HepG2 (cell line): ENCODE results near the gene PDPK1. TPM values are rescaled to one million over a fixed set of nuclear protein-coding genes. Genes with fewer than 3 reads are reported as not detected.
A peak's percentile ranks its signal among the peaks of the same experiment; 100 is the strongest.

Experiments used
- ATAC-seq: fragments of 200-7000 bp; cut with Tn5 transposase; 3 replicates; pipeline ENCODE4 v1.9.1; 2020; ENCODE audit warnings: mild to moderate bottlenecking, moderate library complexity
- BruUV-seq: library from RNA; stranded (reverse); fragments of 400-500 nt; replicated peaks from 2 replicates; lab custom pipeline; 2021; lab: Mats Ljungman, UMichigan
- CTCF ChIA-PET: fragments of 300-600 bp; formaldehyde crosslinking; extraction: SDS; loops from one replicate; lab custom pipeline; 2021; ENCODE audit warnings: low total read pairs, inconsistent platforms, low intra/inter-chr PET ratio; lab: Yijun Ruan, JAX
- POLR2A ChIA-PET: fragments of 350-600 bp; sonication (Branson Sonifier 250); formaldehyde crosslinking; loops from one replicate; lab custom pipeline; 2020; ENCODE audit warnings: antibody characterized with exemption, inconsistent platforms; lab: Yijun Ruan, JAX
- DNase-seq: peaks from one replicate; pipeline ENCODE4 v3.0.0-alpha.2; 2015; ENCODE audit warnings: low spot score
- FAIRE-seq: peaks from 3 replicates; lab custom pipeline; 2011; peaks lifted over from hg19 to GRCh38; lab: Jason Lieb, UNC
- H2AFZ ChIP-seq: one replicate; pipeline ENCODE4 v1.6.1; 2011; ENCODE audit warnings: low read length, inconsistent platforms
- H3K27ac ChIP-seq: fragments of 300-600 bp; 3 replicates; pipeline ENCODE4 v1.8.0; 2011; ENCODE audit warnings: mixed run types, mild to moderate bottlenecking, mixed read lengths, low read length, inconsistent platforms; ENCODE audit not compliant: insufficient read depth; ENCODE audit errors: extremely low read length
- H3K27me3 ChIP-seq, 2 experiments: fragments of 200-600 bp in 1 of 2; 2 replicates in 1 of 2; 3 replicates in 1 of 2; pipeline versions ENCODE4 v1.6.0 to v1.8.0; 2011; ENCODE audit warnings: low read length in 2 of 2, mild to moderate bottlenecking in 2 of 2, moderate library complexity in 2 of 2, inconsistent platforms in 1 of 2; ENCODE audit not compliant: insufficient read depth in 2 of 2, control insufficient read depth in 1 of 2
- H3K36me3 ChIP-seq, 2 experiments: fragments of 200-600 bp in 1 of 2; replicated peaks in 1 of 2; 2 replicates in 1 of 2; 3 replicates in 1 of 2; pipeline versions ENCODE4 v1.5.1 to v1.8.0; 2011; ENCODE audit warnings: low read length in 2 of 2, inconsistent platforms in 1 of 2; ENCODE audit not compliant: insufficient read depth in 2 of 2, control insufficient read depth in 1 of 2
- H3K4me1 ChIP-seq: 2 replicates; pipeline ENCODE4 v1.5.1; 2012; ENCODE audit warnings: low read length, inconsistent platforms; ENCODE audit not compliant: insufficient read depth
- H3K4me2 ChIP-seq: 2 replicates; pipeline ENCODE4 v1.6.0; 2011; ENCODE audit warnings: low read depth, low read length, inconsistent platforms
- H3K4me3 ChIP-seq, 3 experiments: fragments of 200-600 bp in 1 of 3; sonication (generic), shearing (Covaris generic) in 1 of 3; replicated peaks in 1 of 3; 2 replicates each; pipeline ENCODE4 v1.5.1; 2011 to 2016; ENCODE audit warnings: low read length in 3 of 3, inconsistent platforms in 2 of 3, low read depth in 2 of 3, mild to moderate bottlenecking in 2 of 3, control low read depth in 1 of 3, mixed read lengths in 1 of 3; ENCODE audit not compliant: insufficient read depth in 1 of 3
- H3K79me2 ChIP-seq: one replicate; pipeline ENCODE4 v1.6.1; 2011; ENCODE audit warnings: low read length, inconsistent platforms; ENCODE audit not compliant: insufficient read depth
- H3K9ac ChIP-seq: 2 replicates; pipeline ENCODE4 v1.6.0; 2011; ENCODE audit warnings: mild to moderate bottlenecking, low read depth, low read length, inconsistent platforms; ENCODE audit not compliant: insufficient read depth
- H3K9me3 ChIP-seq: 2 replicates; pipeline ENCODE4 v1.5.1; 2012; ENCODE audit warnings: mild to moderate bottlenecking, low read length
- H4K20me1 ChIP-seq: 2 replicates; pipeline ENCODE4 v1.6.0; 2011; ENCODE audit warnings: inconsistent platforms, mild to moderate bottlenecking, low read length, moderate library complexity; ENCODE audit not compliant: insufficient read depth
- ELF1 ChIP-seq: sonication (generic); formaldehyde crosslinking; IDR thresholded peaks from 2 replicates; pipeline ENCODE4 v1.4.0; 2020; ENCODE audit warnings: missing genetic modification reagents
- ELF3 ChIP-seq: IDR thresholded peaks from 2 replicates; pipeline ENCODE4 v1.6.1; 2016; ENCODE audit warnings: missing genetic modification reagents, missing compliant biosample characterization
- ETV5 ChIP-seq: IDR thresholded peaks from 2 replicates; pipeline ENCODE4 v1.6.1; 2018; ENCODE audit warnings: missing biosample characterization, missing genetic modification reagents, inconsistent platforms, borderline replicate concordance
- HNF4A ChIP-seq: sonication (generic); formaldehyde crosslinking; IDR thresholded peaks from 2 replicates; pipeline ENCODE4 v1.4.0; 2020; ENCODE audit warnings: missing genetic modification reagents
- MAFG ChIP-seq: sonication (generic); formaldehyde crosslinking; IDR thresholded peaks from 2 replicates; pipeline ENCODE4 v1.5.1; 2020; ENCODE audit warnings: mild to moderate bottlenecking, missing genetic modification reagents
- MYC ChIP-seq: sonication (generic); formaldehyde crosslinking; IDR thresholded peaks from 2 replicates; pipeline ENCODE4 v1.9.0; 2021; ENCODE audit warnings: missing genetic modification reagents, borderline replicate concordance
- SAP130 ChIP-seq: IDR thresholded peaks from 2 replicates; pipeline ENCODE4 v1.6.1; 2016; ENCODE audit warnings: low read depth
- ZFP82 ChIP-seq: sonication (generic); formaldehyde crosslinking; IDR thresholded peaks from 2 replicates; pipeline ENCODE4 v1.5.1; 2020; ENCODE audit warnings: mild to moderate bottlenecking, missing genetic modification reagents, borderline replicate concordance
- ZNF788 ChIP-seq: sonication (generic); formaldehyde crosslinking; IDR thresholded peaks from 2 replicates; pipeline ENCODE4 v1.5.0; 2020; ENCODE audit warnings: mild to moderate bottlenecking, missing genetic modification reagents, borderline replicate concordance
- WGBS: methylation state at CpG from one replicate; pipeline ENCODE4 v1.1.6; 2017; ENCODE audit warnings: low lambda C conversion rate; 5-methylcytosine and 5-hydroxymethylcytosine counted together
- in situ Hi-C: cut with HindIII; loops from 2 replicates; pipeline ENCODE4 v1.10.0; 2017; ENCODE audit warnings: low pct_unique_long_range_greater_than_20kb; ENCODE audit not compliant: extremely low pct_ligation_motif_present
- intact Hi-C: fragments of 100-400 bp; cut with micrococcal nuclease; formaldehyde crosslinking; loops from one replicate; pipeline ENCODE4 v1.10.0; 2022; ENCODE audit not compliant: unreplicated experiment
- polyA plus RNA-seq, 8 experiments: library from polyadenylated mRNA; depleted of rRNA in 3 of 8; stranded (reverse) in 7 of 8; unstranded in 1 of 8; fragments of >200 nt; fragmentation: Illumina TruSeq in 4 of 8; extraction: Trizol in 4 of 8; gene quantifications; 2 replicates each; pipeline versions ENCODE4 v1.2.1 to v1.2.3, GENCODE V29; 2011 to 2016; ENCODE audit warnings: low read depth in 4 of 8, missing spikeins in 1 of 8, mixed read lengths in 1 of 8; ENCODE audit not compliant: insufficient read depth in 1 of 8
- total RNA-seq, 5 experiments: library from RNA; depleted of rRNA; stranded (reverse); fragments of >200 nt; fragmentation: Illumina TruSeq; extraction: Trizol; gene quantifications; 2 replicates each; pipeline ENCODE4 v1.2.3, GENCODE V29; 2016; ENCODE audit warnings: low read depth in 1 of 5
- TF ChIP-seq, protein P1 (sequence below): sonication (generic); formaldehyde crosslinking; IDR thresholded peaks from 2 replicates; pipeline ENCODE4 v1.5.1; 2020; ENCODE audit warnings: mild to moderate bottlenecking, missing genetic modification reagents, moderate library complexity
- TF ChIP-seq, protein P2 (sequence below): sonication (generic); formaldehyde crosslinking; IDR thresholded peaks from 2 replicates; pipeline ENCODE4 v1.5.1; 2020; ENCODE audit warnings: mild to moderate bottlenecking, missing genetic modification reagents, borderline replicate concordance
- TF ChIP-seq, protein P3 (sequence below): sonication (generic); formaldehyde crosslinking; IDR thresholded peaks from 2 replicates; pipeline ENCODE4 v1.4.0; 2020; ENCODE audit warnings: low read depth, missing genetic modification reagents

Gene PDPK1
- total and polyA plus RNA-seq, 2 of the 13 experiments (the other 11 are each of a cell fraction or from before 2014, with no cell fraction given) = 59.6 to 129 TPM

DNA sequence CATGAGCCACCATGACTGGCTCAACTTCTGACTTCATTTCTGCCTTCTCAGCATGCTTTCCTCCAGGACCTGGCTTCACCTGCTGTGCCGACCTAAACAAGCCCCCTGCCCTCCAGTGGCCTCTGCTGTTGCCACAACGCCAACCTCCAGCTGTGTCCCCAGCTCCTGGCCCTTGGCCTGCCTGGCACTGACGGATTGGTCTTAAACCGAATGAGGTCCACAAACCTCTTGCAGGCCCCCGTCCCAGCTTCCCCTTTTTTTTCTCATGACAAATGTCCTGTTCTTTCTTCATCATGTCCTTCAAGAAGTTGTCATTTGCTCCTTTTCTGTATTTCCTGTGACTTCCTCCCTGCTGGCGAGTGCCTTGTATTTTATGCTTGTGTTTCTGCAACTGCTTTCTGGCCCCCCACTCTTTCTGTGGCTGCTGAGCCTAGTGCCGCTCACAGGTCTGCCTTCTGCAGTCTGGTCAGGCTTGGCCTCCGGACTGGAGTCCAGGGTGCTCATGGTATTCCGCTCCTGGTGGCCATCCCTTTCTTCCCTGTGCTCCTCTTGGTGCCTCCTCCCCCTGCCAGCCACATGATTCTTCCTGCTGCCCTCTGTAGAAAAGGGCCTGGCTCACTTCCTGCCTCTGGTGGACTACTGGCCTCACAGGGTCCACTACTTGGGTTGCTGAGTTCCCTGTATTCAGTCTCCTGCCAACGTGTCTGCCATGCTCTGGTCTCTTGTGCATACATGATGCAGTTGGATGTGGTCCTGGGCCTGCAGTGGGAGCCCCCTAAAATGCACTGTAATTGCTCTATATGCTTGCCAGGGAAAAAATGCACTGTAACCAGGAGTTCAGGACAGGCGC, 21.2 kb upstream of the PDPK1 start:
- H3K9me3 ChIP-seq = no peaks in the 10 kb centered on the region
- in situ Hi-C loops = no loop called here
- peak overlapping the region; percentile 84 for H3K4me2 ChIP-seq
- BruUV-seq = no TSS peak
- ATAC-seq = no peak
- H3K36me3 ChIP-seq = peaks cover 2 to 14% of the 10 kb centered on the region in 2 experiments; a peak in 4 of 5 replicates
- H4K20me1 ChIP-seq = peaks cover 52% of the 10 kb centered on the region
- H3K27me3 ChIP-seq = no peaks in the 10 kb centered on the region; a peak in 1 of 5 replicates
- H2AFZ ChIP-seq = no peak overlapping the region
- no peak for DNase-seq
- H3K4me3 ChIP-seq = peak overlapping the region in 1 of 3 experiments; percentile 94; a peak in 1 of 6 replicates
- CTCF ChIA-PET = no interaction called here
- H3K27ac ChIP-seq = peak overlapping the region; percentile 42
- peak overlapping the region; percentile 16 for H3K9ac ChIP-seq
- POLR2A ChIA-PET = interaction anchor here (4.2 kb wide), 1 partner anchor 8 kb away, joined by 42 read pairs; no protein-coding TSS in a partner anchor
- no peak for FAIRE-seq
- 71% methylated on average over 10 of the region's 11 CpGs for WGBS
- intact Hi-C loops = no loop called here
- peaks cover 72% of the 10 kb centered on the region for H3K4me1 ChIP-seq
- peaks cover 57% of the 10 kb centered on the region for H3K79me2 ChIP-seq
- TF ChIP-seq, protein P1, sequence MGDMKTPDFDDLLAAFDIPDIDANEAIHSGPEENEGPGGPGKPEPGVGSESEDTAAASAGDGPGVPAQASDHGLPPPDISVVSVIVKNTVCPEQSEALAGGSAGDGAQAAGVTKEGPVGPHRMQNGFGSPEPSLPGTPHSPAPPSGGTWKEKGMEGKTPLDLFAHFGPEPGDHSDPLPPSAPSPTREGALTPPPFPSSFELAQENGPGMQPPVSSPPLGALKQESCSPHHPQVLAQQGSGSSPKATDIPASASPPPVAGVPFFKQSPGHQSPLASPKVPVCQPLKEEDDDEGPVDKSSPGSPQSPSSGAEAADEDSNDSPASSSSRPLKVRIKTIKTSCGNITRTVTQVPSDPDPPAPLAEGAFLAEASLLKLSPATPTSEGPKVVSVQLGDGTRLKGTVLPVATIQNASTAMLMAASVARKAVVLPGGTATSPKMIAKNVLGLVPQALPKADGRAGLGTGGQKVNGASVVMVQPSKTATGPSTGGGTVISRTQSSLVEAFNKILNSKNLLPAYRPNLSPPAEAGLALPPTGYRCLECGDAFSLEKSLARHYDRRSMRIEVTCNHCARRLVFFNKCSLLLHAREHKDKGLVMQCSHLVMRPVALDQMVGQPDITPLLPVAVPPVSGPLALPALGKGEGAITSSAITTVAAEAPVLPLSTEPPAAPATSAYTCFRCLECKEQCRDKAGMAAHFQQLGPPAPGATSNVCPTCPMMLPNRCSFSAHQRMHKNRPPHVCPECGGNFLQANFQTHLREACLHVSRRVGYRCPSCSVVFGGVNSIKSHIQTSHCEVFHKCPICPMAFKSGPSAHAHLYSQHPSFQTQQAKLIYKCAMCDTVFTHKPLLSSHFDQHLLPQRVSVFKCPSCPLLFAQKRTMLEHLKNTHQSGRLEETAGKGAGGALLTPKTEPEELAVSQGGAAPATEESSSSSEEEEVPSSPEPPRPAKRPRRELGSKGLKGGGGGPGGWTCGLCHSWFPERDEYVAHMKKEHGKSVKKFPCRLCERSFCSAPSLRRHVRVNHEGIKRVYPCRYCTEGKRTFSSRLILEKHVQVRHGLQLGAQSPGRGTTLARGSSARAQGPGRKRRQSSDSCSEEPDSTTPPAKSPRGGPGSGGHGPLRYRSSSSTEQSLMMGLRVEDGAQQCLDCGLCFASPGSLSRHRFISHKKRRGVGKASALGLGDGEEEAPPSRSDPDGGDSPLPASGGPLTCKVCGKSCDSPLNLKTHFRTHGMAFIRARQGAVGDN (CRISPR knock-in tag) = peak; percentile 68
- TF ChIP-seq MAFG (CRISPR knock-in tag) (no peak), SAP130 (CRISPR knock-in tag) (peak; percentile 75), MYC (CRISPR knock-in tag) (peak; percentile 20; the same call in 1 of the 2 replicates), ZNF788 (CRISPR knock-in tag) (peak; percentile 15; the same call in 1 of the 2 replicates), ELF1 (CRISPR knock-in tag) (peak; percentile 18; the same call in 1 of the 2 replicates), HNF4A (CRISPR knock-in tag) (peak; percentile 50), ZFP82 (CRISPR knock-in tag) (no peak), ETV5 (CRISPR knock-in tag) (peak; percentile 33; the same call in 1 of the 2 replicates), ELF3 (CRISPR knock-in tag) (peak; percentile 57; the same call in 1 of the 2 replicates)
- TF ChIP-seq, protein P2, sequence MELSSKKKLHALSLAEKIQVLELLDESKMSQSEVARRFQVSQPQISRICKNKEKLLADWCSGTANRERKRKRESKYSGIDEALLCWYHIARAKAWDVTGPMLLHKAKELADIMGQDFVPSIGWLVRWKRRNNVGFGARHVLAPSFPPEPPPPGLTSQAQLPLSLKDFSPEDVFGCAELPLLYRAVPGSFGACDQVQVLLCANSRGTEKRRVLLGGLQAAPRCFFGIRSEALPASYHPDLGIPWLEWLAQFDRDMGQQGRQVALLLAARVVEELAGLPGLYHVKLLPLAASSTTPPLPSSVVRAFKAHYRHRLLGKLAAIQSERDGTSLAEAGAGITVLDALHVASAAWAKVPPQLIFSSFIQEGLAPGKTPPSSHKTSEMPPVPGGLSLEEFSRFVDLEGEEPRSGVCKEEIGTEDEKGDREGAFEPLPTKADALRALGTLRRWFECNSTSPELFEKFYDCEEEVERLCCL = no peak
- TF ChIP-seq, protein P3, sequence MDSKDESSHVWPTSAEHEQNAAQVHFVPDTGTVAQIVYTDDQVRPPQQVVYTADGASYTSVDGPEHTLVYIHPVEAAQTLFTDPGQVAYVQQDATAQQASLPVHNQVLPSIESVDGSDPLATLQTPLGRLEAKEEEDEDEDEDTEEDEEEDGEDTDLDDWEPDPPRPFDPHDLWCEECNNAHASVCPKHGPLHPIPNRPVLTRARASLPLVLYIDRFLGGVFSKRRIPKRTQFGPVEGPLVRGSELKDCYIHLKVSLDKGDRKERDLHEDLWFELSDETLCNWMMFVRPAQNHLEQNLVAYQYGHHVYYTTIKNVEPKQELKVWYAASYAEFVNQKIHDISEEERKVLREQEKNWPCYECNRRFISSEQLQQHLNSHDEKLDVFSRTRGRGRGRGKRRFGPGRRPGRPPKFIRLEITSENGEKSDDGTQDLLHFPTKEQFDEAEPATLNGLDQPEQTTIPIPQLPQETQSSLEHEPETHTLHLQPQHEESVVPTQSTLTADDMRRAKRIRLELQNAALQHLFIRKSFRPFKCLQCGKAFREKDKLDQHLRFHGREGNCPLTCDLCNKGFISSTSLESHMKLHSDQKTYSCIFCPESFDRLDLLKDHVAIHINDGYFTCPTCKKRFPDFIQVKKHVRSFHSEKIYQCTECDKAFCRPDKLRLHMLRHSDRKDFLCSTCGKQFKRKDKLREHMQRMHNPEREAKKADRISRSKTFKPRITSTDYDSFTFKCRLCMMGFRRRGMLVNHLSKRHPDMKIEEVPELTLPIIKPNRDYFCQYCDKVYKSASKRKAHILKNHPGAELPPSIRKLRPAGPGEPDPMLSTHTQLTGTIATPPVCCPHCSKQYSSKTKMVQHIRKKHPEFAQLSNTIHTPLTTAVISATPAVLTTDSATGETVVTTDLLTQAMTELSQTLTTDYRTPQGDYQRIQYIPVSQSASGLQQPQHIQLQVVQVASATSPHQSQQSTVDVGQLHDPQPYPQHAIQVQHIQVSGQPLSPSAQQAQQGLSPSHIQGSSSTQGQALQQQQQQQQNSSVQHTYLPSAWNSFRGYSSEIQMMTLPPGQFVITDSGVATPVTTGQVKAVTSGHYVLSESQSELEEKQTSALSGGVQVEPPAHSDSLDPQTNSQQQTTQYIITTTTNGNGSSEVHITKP (CRISPR knock-in tag) = peak; percentile 66; the same call in 1 of the 2 replicates
